IMR-90 (cell line): ENCODE measurements around the gene HDC. TPM values are rescaled to one million over a fixed set of nuclear protein-coding genes. Genes with fewer than 3 reads are reported as not detected.

Source experiments
- ATAC-seq: fragments of 200-7000 bp; cut with Tn5 transposase; 2 replicates; pipeline ENCODE4 v1.9.1; 2020; ENCODE audit warnings: low read depth, mild to moderate bottlenecking, moderate library complexity
- BruUV-seq: library from RNA; stranded (reverse); fragments of 400-500 nt; replicated peaks from 2 replicates; lab custom pipeline; 2021; lab: Mats Ljungman, UMichigan
- CTCF ChIA-PET: fragments of 300-600 bp; formaldehyde crosslinking; extraction: SDS; loops from one replicate; lab custom pipeline; 2021; ENCODE audit warnings: antibody characterized with exemption; lab: Yijun Ruan, JAX
- POLR2A ChIA-PET: fragments of 300-600 bp; sonication (Branson Sonifier 250); formaldehyde crosslinking; loops from one replicate; lab custom pipeline; 2022; ENCODE audit warnings: antibody characterized with exemption; ENCODE audit not compliant: unreplicated experiment; lab: Charles Lee
- DNase-seq: peaks from one replicate; pipeline ENCODE4 v3.0.0; 2013
- H2AFZ ChIP-seq: replicated peaks from 2 replicates; pipeline ENCODE3; 2013; ENCODE audit warnings: low read length, mild to moderate bottlenecking; ENCODE audit not compliant: poor library complexity
- H2AK5ac ChIP-seq: 2 replicates; pipeline ENCODE4 v1.6.1; 2013; ENCODE audit warnings: low read depth, low read length, inconsistent platforms
- H2AK9ac ChIP-seq: replicated peaks from 2 replicates; pipeline ENCODE3; 2013; ENCODE audit warnings: mild to moderate bottlenecking, low read depth, low read length, moderate library complexity; ENCODE audit not compliant: poor library complexity
- H2BK120ac ChIP-seq: 2 replicates; pipeline ENCODE4 v1.6.1; 2013; ENCODE audit warnings: low read depth, low read length, inconsistent platforms
- H2BK15ac ChIP-seq: 3 replicates; pipeline ENCODE4 v1.6.1; 2013; ENCODE audit warnings: low read depth, low read length, inconsistent platforms
- H2BK20ac ChIP-seq: 2 replicates; pipeline ENCODE4 v1.6.1; 2013; ENCODE audit warnings: low read depth, mild to moderate bottlenecking, inconsistent platforms, low read length, moderate library complexity
- H2BK5ac ChIP-seq: 2 replicates; pipeline ENCODE4 v1.6.1; 2013; ENCODE audit warnings: mild to moderate bottlenecking, low read depth, low read length, inconsistent platforms; ENCODE audit not compliant: poor library complexity, severe bottlenecking
- H3K14ac ChIP-seq: replicated peaks from 2 replicates; pipeline ENCODE4 v1.6.1; 2013; ENCODE audit warnings: low read depth, low read length, inconsistent platforms
- H3K18ac ChIP-seq: 2 replicates; pipeline ENCODE4 v1.6.1; 2013; ENCODE audit warnings: low read depth, low read length, control low read depth
- H3K23ac ChIP-seq: 2 replicates; pipeline ENCODE4 v1.6.1; 2013; ENCODE audit warnings: low read depth, low read length, inconsistent platforms
- H3K27ac ChIP-seq: 2 replicates; pipeline ENCODE4 v1.5.1; 2013; ENCODE audit warnings: mild to moderate bottlenecking, control low read depth, low read length; ENCODE audit not compliant: insufficient read depth
- H3K27me3 ChIP-seq: 2 replicates; pipeline ENCODE4 v1.6.1; 2013; ENCODE audit warnings: low read length; ENCODE audit not compliant: control insufficient read depth, insufficient read depth
- H3K36me3 ChIP-seq: 2 replicates; pipeline ENCODE4 v1.6.1; 2013; ENCODE audit warnings: low read length, mixed read lengths; ENCODE audit not compliant: control insufficient read depth, insufficient read depth
- H3K4ac ChIP-seq: 2 replicates; pipeline ENCODE4 v1.6.1; 2013; ENCODE audit warnings: low read depth, low read length, inconsistent platforms
- H3K4me1 ChIP-seq: 2 replicates; pipeline ENCODE4 v1.6.1; 2013; ENCODE audit warnings: low read length, mixed read lengths; ENCODE audit not compliant: control insufficient read depth, insufficient read depth
- H3K4me2 ChIP-seq: 2 replicates; pipeline ENCODE4 v1.6.1; 2013; ENCODE audit warnings: low read depth, mild to moderate bottlenecking, control low read depth, low read length, moderate library complexity
- H3K4me3 ChIP-seq: 2 replicates; pipeline ENCODE4 v1.5.1; 2013; ENCODE audit warnings: low read depth, mild to moderate bottlenecking, control low read depth, low read length, moderate library complexity; ENCODE audit not compliant: insufficient read depth
- H3K56ac ChIP-seq: 2 replicates; pipeline ENCODE4 v1.6.1; 2013; ENCODE audit warnings: low read length, inconsistent platforms; ENCODE audit not compliant: insufficient read depth; ENCODE audit errors: extremely low read depth
- H3K79me1 ChIP-seq, 2 experiments: 2 replicates each; pipeline ENCODE4 v1.6.1; 2013; ENCODE audit warnings: low read length in 2 of 2, inconsistent platforms in 1 of 2, low read depth in 1 of 2
- H3K9ac ChIP-seq: 2 replicates; pipeline ENCODE4 v1.6.1; 2013; ENCODE audit warnings: low read depth, low read length, control low read depth
- H3K9me1 ChIP-seq: 2 replicates; pipeline ENCODE4 v1.6.1; 2013; ENCODE audit warnings: low read length, inconsistent platforms; ENCODE audit not compliant: insufficient read depth
- H3K9me3 ChIP-seq: 2 replicates; pipeline ENCODE4 v1.6.1; 2013; ENCODE audit warnings: low read length; ENCODE audit not compliant: control insufficient read depth, insufficient read depth
- H4K20me1 ChIP-seq: 2 replicates; pipeline ENCODE4 v1.6.1; 2013; ENCODE audit warnings: low read length, inconsistent platforms; ENCODE audit not compliant: insufficient read depth
- H4K5ac ChIP-seq: 2 replicates; pipeline ENCODE4 v1.6.1; 2013; ENCODE audit warnings: mild to moderate bottlenecking, low read depth, low read length, control low read depth
- H4K8ac ChIP-seq, 2 experiments: 2 replicates each; pipeline ENCODE4 v1.6.1; 2013; ENCODE audit warnings: low read depth in 2 of 2, low read length in 2 of 2, control low read depth in 1 of 2, inconsistent platforms in 1 of 2
- H4K91ac ChIP-seq: 2 replicates; pipeline ENCODE4 v1.6.1; 2013; ENCODE audit warnings: low read depth, low read length, inconsistent platforms; ENCODE audit not compliant: insufficient read depth
- FOS ChIP-seq: fragments of 150-350 bp; IDR thresholded peaks from 2 replicates; pipeline ENCODE4 v1.6.1; 2016; ENCODE audit warnings: low read depth, low read length
- WGBS, 2 experiments: methylation state at CpG; one replicate each; pipeline versions ENCODE4 v1.1.5 to v1.1.7; 2013; ENCODE audit warnings: missing lambda C conversion rate in 2 of 2; ENCODE audit not compliant: insufficient read length in 1 of 2; ENCODE audit errors: extremely low coverage in 2 of 2; 5-methylcytosine and 5-hydroxymethylcytosine counted together
- dilution Hi-C: fragments of 300-500 bp; cut with HindIII; formaldehyde crosslinking; loops from one replicate; pipeline ENCODE4 v1.14.3; 2018; ENCODE audit warnings: low sequenced_read_pairs; ENCODE audit not compliant: unreplicated experiment
- in situ Hi-C: fragments of 300-500 bp; cut with MboI; formaldehyde crosslinking; loops from 3 replicates; pipeline ENCODE4 v1.14.3; 2019; ENCODE audit warnings: low sequenced_read_pairs, inconsistent platforms, mixed read lengths
- intact Hi-C: fragments of 100-400 bp; cut with micrococcal nuclease; formaldehyde crosslinking; loops from 2 replicates; pipeline ENCODE4 v1.10.0; 2022
- polyA plus RNA-seq, 3 experiments: library from polyadenylated mRNA; depleted of rRNA; stranded (reverse); fragments of >200 nt; gene quantifications; 2 replicates each; pipeline ENCODE4 v1.2.3, GENCODE V29; 2012; ENCODE audit warnings: low replicate concordance in 1 of 3
- total RNA-seq: library from RNA; depleted of rRNA; stranded (reverse); fragments of >200 nt; gene quantifications from 2 replicates; pipeline ENCODE4 v1.2.3, GENCODE V29; 2012
- TF ChIP-seq, protein P1 (sequence below): conservative IDR thresholded peaks from 2 replicates; pipeline ENCODE4 v1.5.1; 2012; ENCODE audit warnings: mild to moderate bottlenecking, low read depth, low read length, improper control_type of control experiment

The HDC gene
- total and polyA plus RNA-seq, 2 of the 4 experiments (the other 2 are of a cell fraction), result not detected

DNA sequence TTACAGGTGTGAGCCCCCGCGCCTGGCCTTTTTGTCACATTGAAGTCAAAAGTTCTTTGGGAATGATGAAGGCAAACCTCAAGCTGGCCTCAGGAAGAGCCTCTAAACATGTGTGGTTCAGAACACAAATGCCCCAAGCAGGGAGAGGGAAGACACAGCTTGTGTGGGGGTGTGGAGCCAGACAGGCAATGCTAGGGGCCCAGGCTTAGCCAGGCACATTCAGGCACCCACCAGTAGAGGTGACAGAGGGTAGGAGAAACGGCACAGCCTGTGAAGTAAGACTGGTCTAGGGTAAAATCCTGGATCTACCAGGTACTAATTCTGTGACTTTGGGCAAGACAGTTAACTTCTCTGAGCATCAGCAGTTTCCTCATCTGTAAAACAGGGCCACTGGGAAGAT lies 3.5 kb downstream of the HDC start:
- no peak overlapping the region for H2BK20ac ChIP-seq

More for the DNA sequence above, 3.5 kb downstream of the HDC start:
- no peak overlapping the region for H2BK5ac ChIP-seq
- BruUV-seq, result no TSS peak
- no peaks in the 10 kb centered on the region for H3K36me3 ChIP-seq
- no peak overlapping the region for H3K18ac ChIP-seq
- H3K14ac ChIP-seq, result no peak overlapping the region
- H3K27me3 ChIP-seq, result peaks cover 7% of the 10 kb centered on the region
- dilution Hi-C loops (no loop called here), in situ Hi-C loops (no loop called here), intact Hi-C loops (no loop called here)
- WGBS, 2 experiments, result no CpG with 5 or more reads among the region's 3 CpGs
- H2AK5ac ChIP-seq, result no peak overlapping the region
- TF ChIP-seq, protein P1, sequence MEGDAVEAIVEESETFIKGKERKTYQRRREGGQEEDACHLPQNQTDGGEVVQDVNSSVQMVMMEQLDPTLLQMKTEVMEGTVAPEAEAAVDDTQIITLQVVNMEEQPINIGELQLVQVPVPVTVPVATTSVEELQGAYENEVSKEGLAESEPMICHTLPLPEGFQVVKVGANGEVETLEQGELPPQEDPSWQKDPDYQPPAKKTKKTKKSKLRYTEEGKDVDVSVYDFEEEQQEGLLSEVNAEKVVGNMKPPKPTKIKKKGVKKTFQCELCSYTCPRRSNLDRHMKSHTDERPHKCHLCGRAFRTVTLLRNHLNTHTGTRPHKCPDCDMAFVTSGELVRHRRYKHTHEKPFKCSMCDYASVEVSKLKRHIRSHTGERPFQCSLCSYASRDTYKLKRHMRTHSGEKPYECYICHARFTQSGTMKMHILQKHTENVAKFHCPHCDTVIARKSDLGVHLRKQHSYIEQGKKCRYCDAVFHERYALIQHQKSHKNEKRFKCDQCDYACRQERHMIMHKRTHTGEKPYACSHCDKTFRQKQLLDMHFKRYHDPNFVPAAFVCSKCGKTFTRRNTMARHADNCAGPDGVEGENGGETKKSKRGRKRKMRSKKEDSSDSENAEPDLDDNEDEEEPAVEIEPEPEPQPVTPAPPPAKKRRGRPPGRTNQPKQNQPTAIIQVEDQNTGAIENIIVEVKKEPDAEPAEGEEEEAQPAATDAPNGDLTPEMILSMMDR, result no peak
- no peak for TF ChIP-seq FOS
- H3K4me1 ChIP-seq, result peaks cover 10% of the 10 kb centered on the region
- no peaks in the 10 kb centered on the region for H4K20me1 ChIP-seq
- no peak overlapping the region for H3K27ac ChIP-seq
- H3K4me2 ChIP-seq, result no peak overlapping the region
- H3K9ac ChIP-seq, result no peak overlapping the region
- no peak overlapping the region for H4K91ac ChIP-seq
- no peak overlapping the region for H4K8ac ChIP-seq
- H2AFZ ChIP-seq, result no peak overlapping the region
- no peak overlapping the region for H3K56ac ChIP-seq
- ATAC-seq (no peak), DNase-seq (no peak)
- H2BK120ac ChIP-seq, result no peak overlapping the region
- no peaks in the 10 kb centered on the region for H3K79me1 ChIP-seq
- H2AK9ac ChIP-seq, result no peak overlapping the region
- no peak overlapping the region for H4K5ac ChIP-seq
- H3K4ac ChIP-seq, result no peak overlapping the region
- H3K4me3 ChIP-seq, result no peak overlapping the region
- ChIA-PET CTCF (no interaction called here), POLR2A (no interaction called here)
- H3K9me3 ChIP-seq, result no peaks in the 10 kb centered on the region
- H2BK15ac ChIP-seq, result no peak overlapping the region
- H3K9me1 ChIP-seq, result peaks cover 6% of the 10 kb centered on the region; the same call in 1 of the 2 replicates
- H3K23ac ChIP-seq, result no peak overlapping the region
